ENCODE data around the gene ASF1B. TPM values are rescaled to one million over a fixed set of nuclear protein-coding genes. Genes with fewer than 3 reads are reported as not detected.
"Not testable (repeated sequence)": the region's sequence is repeated elsewhere in the genome, so short reads cannot be mapped to it uniquely, and the experiment has no call there.

The ASF1B gene
- total and polyA plus RNA-seq, 2 experiments from 2014 or later = 33.3 to 36.9 TPM

DNA sequence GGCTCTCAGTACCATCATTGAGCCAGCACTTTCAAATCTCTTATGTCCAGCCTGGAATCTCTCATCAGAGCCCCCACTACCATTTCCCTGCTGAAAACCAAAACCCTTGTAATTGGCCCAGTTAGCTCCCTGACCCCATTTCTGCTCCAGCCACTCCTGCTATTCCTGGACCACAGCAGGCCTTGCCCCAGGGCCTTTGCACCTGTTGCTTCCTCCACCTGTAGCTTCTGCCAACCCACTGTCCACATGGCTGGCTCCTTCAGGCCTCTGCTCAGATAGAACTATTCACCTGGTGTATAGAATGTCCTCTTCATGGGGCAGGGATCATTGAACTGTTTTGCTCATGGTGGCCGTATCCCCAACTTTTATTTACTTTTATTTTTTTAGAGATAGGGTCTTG lies 49.3 kb upstream of the ASF1B start:
- peaks cover 18% of the 10 kb centered on the region for H3K36me3 Mint-ChIP-seq (ENCODE audit: low read depth)
- not testable (repeated sequence) for H3K4me3 Mint-ChIP-seq; H3K4me3 ChIP-seq; H3K9me3 Mint-ChIP-seq; H2AFZ ChIP-seq; H3K4me2 ChIP-seq; DNase-seq (ENCODE audit: low spot score); H3K4me1 Mint-ChIP-seq; ATAC-seq; H3K36me3 ChIP-seq (ENCODE audit: insufficient read depth); H3K27ac Mint-ChIP-seq; H3K27ac ChIP-seq (ENCODE audit: low read depth); H3K9me2 ChIP-seq (ENCODE audit: insufficient read depth); H3K4me1 ChIP-seq (ENCODE audit: insufficient read depth); H3F3A ChIP-seq (replicated peaks; ENCODE audit: low read depth); H3K27me3 ChIP-seq (ENCODE audit: insufficient read depth)
- H3K27me3 Mint-ChIP-seq (ENCODE audit: insufficient read depth, low read depth, poor library complexity) = peaks cover 18% of the 10 kb centered on the region
- Histone ChIP-seq H3K79me2 (replicated peaks; ENCODE audit: insufficient read depth) (peaks cover 51% of the 10 kb centered on the region), H4K20me1 (replicated peaks; ENCODE audit: insufficient read depth) (peaks cover 12% of the 10 kb centered on the region)

DNA sequence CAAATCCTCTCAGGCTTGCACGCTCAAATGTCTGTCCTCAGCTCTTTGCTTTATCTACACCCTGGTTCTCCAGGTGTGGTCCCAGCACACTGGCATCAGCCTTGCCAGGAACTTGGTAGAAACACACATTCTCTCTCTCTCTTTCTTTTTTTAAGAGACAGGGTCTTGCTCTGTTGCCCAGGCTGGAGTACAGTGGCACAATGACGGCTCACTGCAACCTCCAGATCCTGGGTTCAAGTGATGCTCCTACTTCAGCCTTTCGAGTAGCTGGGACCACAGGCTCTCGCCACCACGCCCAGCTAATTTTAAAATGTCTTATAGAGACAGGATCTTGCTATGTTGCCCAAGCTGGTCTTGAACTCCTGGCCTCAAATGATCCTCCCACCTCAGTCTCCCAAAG lies 48.8 kb upstream of the ASF1B start:
- H3K4me1 Mint-ChIP-seq = peaks cover 6% of the 10 kb centered on the region; the same call in 1 of the 3 replicates
- Histone ChIP-seq H4K20me1 (replicated peaks; ENCODE audit: insufficient read depth) (peaks cover 12% of the 10 kb centered on the region), H3K4me3 (no peak overlapping the region), H3K36me3 (ENCODE audit: insufficient read depth) (no peaks in the 10 kb centered on the region), H3K4me1 (ENCODE audit: insufficient read depth) (no peaks in the 10 kb centered on the region), H3K79me2 (replicated peaks; ENCODE audit: insufficient read depth) (peaks cover 46% of the 10 kb centered on the region), H3K4me2 (no peak overlapping the region), H3K9me2 (ENCODE audit: insufficient read depth) (no peaks in the 10 kb centered on the region), H3F3A (replicated peaks; ENCODE audit: low read depth) (no peaks in the 10 kb centered on the region), H2AFZ (no peak overlapping the region), H3K27me3 (ENCODE audit: insufficient read depth) (no peaks in the 10 kb centered on the region), H3K27ac (ENCODE audit: low read depth) (no peak overlapping the region)
- ATAC-seq = no peak
- H3K9me3 Mint-ChIP-seq = no peaks in the 10 kb centered on the region
- DNase-seq (ENCODE audit: low spot score) = no peak
- H3K27me3 Mint-ChIP-seq (ENCODE audit: insufficient read depth, low read depth, poor library complexity) = peaks cover 15% of the 10 kb centered on the region
- peaks cover 14% of the 10 kb centered on the region; the same call in 2 of the 3 replicates for H3K36me3 Mint-ChIP-seq (ENCODE audit: low read depth)
- no peak overlapping the region for H3K4me3 Mint-ChIP-seq
- no peak overlapping the region for H3K27ac Mint-ChIP-seq
- TF ChIP-seq, protein P1, sequence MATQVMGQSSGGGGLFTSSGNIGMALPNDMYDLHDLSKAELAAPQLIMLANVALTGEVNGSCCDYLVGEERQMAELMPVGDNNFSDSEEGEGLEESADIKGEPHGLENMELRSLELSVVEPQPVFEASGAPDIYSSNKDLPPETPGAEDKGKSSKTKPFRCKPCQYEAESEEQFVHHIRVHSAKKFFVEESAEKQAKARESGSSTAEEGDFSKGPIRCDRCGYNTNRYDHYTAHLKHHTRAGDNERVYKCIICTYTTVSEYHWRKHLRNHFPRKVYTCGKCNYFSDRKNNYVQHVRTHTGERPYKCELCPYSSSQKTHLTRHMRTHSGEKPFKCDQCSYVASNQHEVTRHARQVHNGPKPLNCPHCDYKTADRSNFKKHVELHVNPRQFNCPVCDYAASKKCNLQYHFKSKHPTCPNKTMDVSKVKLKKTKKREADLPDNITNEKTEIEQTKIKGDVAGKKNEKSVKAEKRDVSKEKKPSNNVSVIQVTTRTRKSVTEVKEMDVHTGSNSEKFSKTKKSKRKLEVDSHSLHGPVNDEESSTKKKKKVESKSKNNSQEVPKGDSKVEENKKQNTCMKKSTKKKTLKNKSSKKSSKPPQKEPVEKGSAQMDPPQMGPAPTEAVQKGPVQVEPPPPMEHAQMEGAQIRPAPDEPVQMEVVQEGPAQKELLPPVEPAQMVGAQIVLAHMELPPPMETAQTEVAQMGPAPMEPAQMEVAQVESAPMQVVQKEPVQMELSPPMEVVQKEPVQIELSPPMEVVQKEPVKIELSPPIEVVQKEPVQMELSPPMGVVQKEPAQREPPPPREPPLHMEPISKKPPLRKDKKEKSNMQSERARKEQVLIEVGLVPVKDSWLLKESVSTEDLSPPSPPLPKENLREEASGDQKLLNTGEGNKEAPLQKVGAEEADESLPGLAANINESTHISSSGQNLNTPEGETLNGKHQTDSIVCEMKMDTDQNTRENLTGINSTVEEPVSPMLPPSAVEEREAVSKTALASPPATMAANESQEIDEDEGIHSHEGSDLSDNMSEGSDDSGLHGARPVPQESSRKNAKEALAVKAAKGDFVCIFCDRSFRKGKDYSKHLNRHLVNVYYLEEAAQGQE (IDR thresholded peaks at IDR 0.05; ENCODE audit: unreplicated experiment) = no peak
- TF ChIP-seq, protein P2, sequence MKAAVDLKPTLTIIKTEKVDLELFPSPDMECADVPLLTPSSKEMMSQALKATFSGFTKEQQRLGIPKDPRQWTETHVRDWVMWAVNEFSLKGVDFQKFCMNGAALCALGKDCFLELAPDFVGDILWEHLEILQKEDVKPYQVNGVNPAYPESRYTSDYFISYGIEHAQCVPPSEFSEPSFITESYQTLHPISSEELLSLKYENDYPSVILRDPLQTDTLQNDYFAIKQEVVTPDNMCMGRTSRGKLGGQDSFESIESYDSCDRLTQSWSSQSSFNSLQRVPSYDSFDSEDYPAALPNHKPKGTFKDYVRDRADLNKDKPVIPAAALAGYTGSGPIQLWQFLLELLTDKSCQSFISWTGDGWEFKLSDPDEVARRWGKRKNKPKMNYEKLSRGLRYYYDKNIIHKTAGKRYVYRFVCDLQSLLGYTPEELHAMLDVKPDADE (IDR thresholded peaks at IDR 0.05) = no peak
- TF ChIP-seq NANOG (IDR thresholded peaks at IDR 0.05; ENCODE audit: borderline replicate concordance) (no peak), EZH2 (IDR thresholded peaks at IDR 0.05; ENCODE audit: low read depth, unreplicated experiment) (no peak), STAT1 (IDR thresholded peaks at IDR 0.05; ENCODE audit: unreplicated experiment) (no peak), EZH2phosphoT487 (IDR thresholded peaks at IDR 0.05; ENCODE audit: unreplicated experiment) (no peak), POLR2AphosphoS5 (IDR thresholded peaks at IDR 0.05; ENCODE audit: low read depth) (no peak), CREB1 (CRISPR knock-in tag; IDR thresholded peaks at IDR 0.05; ENCODE audit: low read depth) (no peak)
- TF ChIP-seq, protein P3, sequence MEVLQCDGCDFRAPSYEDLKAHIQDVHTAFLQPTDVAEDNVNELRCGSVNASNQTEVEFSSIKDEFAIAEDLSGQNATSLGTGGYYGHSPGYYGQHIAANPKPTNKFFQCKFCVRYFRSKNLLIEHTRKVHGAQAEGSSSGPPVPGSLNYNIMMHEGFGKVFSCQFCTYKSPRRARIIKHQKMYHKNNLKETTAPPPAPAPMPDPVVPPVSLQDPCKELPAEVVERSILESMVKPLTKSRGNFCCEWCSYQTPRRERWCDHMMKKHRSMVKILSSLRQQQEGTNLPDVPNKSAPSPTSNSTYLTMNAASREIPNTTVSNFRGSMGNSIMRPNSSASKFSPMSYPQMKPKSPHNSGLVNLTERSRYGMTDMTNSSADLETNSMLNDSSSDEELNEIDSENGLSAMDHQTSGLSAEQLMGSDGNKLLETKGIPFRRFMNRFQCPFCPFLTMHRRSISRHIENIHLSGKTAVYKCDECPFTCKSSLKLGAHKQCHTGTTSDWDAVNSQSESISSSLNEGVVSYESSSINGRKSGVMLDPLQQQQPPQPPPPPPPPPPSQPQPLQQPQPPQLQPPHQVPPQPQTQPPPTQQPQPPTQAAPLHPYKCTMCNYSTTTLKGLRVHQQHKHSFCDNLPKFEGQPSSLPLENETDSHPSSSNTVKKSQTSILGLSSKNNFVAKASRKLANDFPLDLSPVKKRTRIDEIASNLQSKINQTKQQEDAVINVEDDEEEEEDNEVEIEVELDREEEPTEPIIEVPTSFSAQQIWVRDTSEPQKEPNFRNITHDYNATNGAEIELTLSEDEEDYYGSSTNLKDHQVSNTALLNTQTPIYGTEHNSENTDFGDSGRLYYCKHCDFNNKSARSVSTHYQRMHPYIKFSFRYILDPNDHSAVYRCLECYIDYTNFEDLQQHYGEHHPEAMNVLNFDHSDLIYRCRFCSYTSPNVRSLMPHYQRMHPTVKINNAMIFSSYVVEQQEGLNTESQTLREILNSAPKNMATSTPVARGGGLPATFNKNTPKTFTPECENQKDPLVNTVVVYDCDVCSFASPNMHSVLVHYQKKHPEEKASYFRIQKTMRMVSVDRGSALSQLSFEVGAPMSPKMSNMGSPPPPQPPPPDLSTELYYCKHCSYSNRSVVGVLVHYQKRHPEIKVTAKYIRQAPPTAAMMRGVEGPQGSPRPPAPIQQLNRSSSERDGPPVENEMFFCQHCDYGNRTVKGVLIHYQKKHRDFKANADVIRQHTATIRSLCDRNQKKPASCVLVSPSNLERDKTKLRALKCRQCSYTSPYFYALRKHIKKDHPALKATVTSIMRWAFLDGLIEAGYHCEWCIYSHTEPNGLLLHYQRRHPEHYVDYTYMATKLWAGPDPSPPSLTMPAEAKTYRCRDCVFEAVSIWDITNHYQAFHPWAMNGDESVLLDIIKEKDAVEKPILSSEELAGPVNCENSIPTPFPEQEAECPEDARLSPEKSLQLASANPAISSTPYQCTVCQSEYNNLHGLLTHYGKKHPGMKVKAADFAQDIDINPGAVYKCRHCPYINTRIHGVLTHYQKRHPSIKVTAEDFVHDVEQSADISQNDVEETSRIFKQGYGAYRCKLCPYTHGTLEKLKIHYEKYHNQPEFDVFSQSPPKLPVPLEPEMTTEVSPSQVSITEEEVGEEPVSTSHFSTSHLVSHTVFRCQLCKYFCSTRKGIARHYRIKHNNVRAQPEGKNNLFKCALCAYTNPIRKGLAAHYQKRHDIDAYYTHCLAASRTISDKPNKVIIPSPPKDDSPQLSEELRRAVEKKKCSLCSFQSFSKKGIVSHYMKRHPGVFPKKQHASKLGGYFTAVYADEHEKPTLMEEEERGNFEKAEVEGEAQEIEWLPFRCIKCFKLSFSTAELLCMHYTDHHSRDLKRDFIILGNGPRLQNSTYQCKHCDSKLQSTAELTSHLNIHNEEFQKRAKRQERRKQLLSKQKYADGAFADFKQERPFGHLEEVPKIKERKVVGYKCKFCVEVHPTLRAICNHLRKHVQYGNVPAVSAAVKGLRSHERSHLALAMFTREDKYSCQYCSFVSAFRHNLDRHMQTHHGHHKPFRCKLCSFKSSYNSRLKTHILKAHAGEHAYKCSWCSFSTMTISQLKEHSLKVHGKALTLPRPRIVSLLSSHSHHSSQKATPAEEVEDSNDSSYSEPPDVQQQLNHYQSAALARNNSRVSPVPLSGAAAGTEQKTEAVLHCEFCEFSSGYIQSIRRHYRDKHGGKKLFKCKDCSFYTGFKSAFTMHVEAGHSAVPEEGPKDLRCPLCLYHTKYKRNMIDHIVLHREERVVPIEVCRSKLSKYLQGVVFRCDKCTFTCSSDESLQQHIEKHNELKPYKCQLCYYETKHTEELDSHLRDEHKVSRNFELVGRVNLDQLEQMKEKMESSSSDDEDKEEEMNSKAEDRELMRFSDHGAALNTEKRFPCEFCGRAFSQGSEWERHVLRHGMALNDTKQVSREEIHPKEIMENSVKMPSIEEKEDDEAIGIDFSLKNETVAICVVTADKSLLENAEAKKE (CRISPR knock-in tag; IDR thresholded peaks at IDR 0.05) = no peak
- TF ChIP-seq, protein P4, sequence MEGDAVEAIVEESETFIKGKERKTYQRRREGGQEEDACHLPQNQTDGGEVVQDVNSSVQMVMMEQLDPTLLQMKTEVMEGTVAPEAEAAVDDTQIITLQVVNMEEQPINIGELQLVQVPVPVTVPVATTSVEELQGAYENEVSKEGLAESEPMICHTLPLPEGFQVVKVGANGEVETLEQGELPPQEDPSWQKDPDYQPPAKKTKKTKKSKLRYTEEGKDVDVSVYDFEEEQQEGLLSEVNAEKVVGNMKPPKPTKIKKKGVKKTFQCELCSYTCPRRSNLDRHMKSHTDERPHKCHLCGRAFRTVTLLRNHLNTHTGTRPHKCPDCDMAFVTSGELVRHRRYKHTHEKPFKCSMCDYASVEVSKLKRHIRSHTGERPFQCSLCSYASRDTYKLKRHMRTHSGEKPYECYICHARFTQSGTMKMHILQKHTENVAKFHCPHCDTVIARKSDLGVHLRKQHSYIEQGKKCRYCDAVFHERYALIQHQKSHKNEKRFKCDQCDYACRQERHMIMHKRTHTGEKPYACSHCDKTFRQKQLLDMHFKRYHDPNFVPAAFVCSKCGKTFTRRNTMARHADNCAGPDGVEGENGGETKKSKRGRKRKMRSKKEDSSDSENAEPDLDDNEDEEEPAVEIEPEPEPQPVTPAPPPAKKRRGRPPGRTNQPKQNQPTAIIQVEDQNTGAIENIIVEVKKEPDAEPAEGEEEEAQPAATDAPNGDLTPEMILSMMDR (conservative IDR thresholded peaks at IDR 0.05; ENCODE audit: low read depth in 2 of 2) = no peak

Data from GM23338 (cell line).